ENCODE measurements around the gene RGPD8.

RGPD8 gene

GRCh38 chr2:112322919-112323318 lies 110.5 kb downstream of the RGPD8 start:
- no peak for DNase-seq (ENCODE audit: low spot score)

DNA sequence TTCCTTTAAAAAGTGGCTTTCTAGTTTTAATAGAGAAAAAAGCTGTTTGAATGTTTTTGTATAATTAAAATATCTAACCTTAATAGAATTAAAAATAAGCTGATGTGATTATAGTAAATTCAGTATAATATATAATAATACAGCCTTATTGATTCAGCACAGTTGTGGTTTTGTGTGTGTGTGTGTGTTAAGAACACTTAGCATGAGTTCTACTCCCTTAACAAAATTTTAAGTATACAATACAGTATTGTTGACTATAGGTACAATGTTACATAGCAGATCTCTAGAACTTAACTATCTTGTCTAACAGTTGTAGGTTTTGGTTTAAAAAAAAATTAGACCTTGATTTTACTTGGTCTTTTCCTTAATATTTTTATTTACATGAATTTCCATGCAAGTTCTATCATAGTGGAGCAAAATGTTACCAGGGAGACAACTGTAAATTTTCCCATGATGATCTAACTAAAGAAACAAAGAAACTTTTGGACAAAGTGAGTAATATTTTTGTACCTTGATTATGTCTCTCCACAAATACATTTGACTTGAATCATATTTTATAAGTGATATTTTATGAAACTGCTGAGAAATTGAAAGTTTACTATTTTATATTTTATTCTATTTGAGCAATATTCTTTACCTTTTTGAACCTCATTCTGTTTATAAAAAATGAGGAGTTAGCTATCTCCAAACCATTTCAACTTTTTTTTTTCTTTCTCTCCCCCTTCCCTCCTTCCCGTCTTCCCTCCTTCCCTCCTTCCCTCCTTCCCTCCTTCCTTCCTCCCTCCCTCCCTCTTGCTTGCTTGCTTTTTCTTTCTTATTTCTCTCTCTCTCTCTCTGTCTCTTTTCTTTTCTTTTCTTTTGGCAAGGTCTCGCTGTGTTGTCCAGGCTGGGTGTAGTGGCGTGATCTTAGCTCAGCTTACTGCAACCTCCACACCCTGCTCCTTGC lies 111.8 kb downstream of the RGPD8 start:
- no peak for DNase-seq (ENCODE audit: low spot score)
